KMS-11 (cell line): ENCODE results near the gene OBSCN.

ENCODE experiments used
- H2AFZ ChIP-seq: fragments of 200-600 bp; sonication (generic); 2 replicates; pipeline ENCODE4 v1.6.1; 2016; ENCODE audit warnings: antibody characterized with exemption, mixed run types, low read depth
- H3K27ac ChIP-seq: fragments of 200-600 bp; sonication (generic); 2 replicates; pipeline ENCODE4 v1.6.1; 2016; ENCODE audit warnings: mild to moderate bottlenecking, mixed run types
- H3K27me3 ChIP-seq: fragments of 200-600 bp; sonication (generic); 2 replicates; pipeline ENCODE4 v1.6.1; 2017; ENCODE audit warnings: mild to moderate bottlenecking, low read depth, mixed run types, moderate library complexity; ENCODE audit not compliant: insufficient read depth
- H3K36me3 ChIP-seq: fragments of 200-600 bp; sonication (generic); 2 replicates; pipeline ENCODE4 v1.6.1; 2017; ENCODE audit warnings: mild to moderate bottlenecking, mixed run types; ENCODE audit not compliant: insufficient read depth
- H3K4me1 ChIP-seq: fragments of 200-600 bp; sonication (generic); 2 replicates; pipeline ENCODE4 v1.6.1; 2016; ENCODE audit warnings: mild to moderate bottlenecking, low read depth, mixed run types; ENCODE audit not compliant: poor library complexity, severe bottlenecking
- H3K4me2 ChIP-seq: fragments of 200-600 bp; sonication (generic); 2 replicates; pipeline ENCODE4 v1.7.0; 2016; ENCODE audit warnings: mild to moderate bottlenecking, mixed run types
- H3K4me3 ChIP-seq: fragments of 200-600 bp; sonication (generic); IDR thresholded peaks from 2 replicates; pipeline ENCODE4 v1.6.1; 2017; ENCODE audit warnings: low read depth, low read length, mixed read lengths; ENCODE audit not compliant: insufficient read depth
- H3K79me2 ChIP-seq: fragments of 200-600 bp; sonication (generic); 2 replicates; pipeline ENCODE4 v1.6.1; 2016; ENCODE audit warnings: low read depth, mixed run types; ENCODE audit not compliant: insufficient read depth
- H3K9ac ChIP-seq: fragments of 200-600 bp; sonication (generic); 2 replicates; pipeline ENCODE4 v1.6.1; 2016; ENCODE audit warnings: mild to moderate bottlenecking, mixed run types
- H4K20me1 ChIP-seq: fragments of 200-600 bp; sonication (generic); 2 replicates; pipeline ENCODE4 v1.6.1; 2016; ENCODE audit warnings: mild to moderate bottlenecking, mixed run types; ENCODE audit not compliant: insufficient read depth
- TF ChIP-seq, protein P1 (sequence below): fragments of 200-600 bp; sonication (generic); conservative IDR thresholded peaks from 2 replicates; pipeline ENCODE4 v1.6.1; 2017; ENCODE audit warnings: low read depth, mild to moderate bottlenecking, antibody characterized with exemption, low read length, moderate library complexity, mixed read lengths

OBSCN gene

DNA sequence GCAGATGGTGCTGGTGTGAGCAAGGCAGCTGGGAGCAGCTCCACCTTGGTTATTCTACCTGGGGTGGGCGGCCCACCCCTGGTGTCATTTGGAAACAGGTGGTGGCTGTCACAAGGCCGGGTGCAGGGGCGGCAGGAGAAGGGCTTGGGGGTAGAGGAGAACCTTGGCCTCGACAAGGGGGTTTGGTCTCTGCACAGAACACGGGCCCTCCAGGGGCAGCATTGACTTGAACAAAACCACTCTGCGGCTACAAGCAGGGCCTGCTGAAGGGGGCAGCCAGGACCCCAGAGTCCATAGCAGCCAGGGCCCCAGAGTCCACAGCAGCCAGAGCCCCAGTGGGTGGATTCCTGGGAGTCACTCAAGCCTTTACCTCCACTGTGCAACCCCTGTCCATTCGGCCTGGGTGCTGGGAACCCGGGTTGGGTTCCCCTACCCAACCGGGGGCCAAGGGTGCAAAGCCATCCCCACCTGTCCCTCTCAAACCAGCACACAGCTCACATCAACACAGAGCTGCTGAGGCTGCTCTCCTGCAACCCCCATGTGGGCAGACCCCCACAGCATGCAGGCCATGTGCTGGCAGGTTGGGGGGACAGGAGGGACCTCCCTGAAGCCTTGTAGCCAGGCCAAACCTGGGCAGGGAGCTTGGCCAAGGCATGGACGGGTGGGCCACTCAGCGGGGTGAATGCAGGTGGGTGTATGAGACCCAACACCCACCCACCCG is 191.1 kb downstream of the OBSCN start:
- Histone ChIP-seq H3K4me1 (peaks cover under 1% of the 10 kb centered on the region), H3K27ac (no peak overlapping the region), H3K9ac (no peak overlapping the region), H3K4me3 (no peak overlapping the region), H2AFZ (no peak overlapping the region), H3K79me2 (peaks cover 15% of the 10 kb centered on the region; the same call in 1 of the 2 replicates), H3K36me3 (no peaks in the 10 kb centered on the region), H3K27me3 (no peaks in the 10 kb centered on the region), H4K20me1 (peaks cover 3% of the 10 kb centered on the region; the same call in 1 of the 2 replicates), H3K4me2 (no peak overlapping the region)
- TF ChIP-seq, protein P1, sequence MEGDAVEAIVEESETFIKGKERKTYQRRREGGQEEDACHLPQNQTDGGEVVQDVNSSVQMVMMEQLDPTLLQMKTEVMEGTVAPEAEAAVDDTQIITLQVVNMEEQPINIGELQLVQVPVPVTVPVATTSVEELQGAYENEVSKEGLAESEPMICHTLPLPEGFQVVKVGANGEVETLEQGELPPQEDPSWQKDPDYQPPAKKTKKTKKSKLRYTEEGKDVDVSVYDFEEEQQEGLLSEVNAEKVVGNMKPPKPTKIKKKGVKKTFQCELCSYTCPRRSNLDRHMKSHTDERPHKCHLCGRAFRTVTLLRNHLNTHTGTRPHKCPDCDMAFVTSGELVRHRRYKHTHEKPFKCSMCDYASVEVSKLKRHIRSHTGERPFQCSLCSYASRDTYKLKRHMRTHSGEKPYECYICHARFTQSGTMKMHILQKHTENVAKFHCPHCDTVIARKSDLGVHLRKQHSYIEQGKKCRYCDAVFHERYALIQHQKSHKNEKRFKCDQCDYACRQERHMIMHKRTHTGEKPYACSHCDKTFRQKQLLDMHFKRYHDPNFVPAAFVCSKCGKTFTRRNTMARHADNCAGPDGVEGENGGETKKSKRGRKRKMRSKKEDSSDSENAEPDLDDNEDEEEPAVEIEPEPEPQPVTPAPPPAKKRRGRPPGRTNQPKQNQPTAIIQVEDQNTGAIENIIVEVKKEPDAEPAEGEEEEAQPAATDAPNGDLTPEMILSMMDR, result no peak

GRCh38 chr1:228399531-228400236 is 191.8 kb downstream of the OBSCN start:
- H3K4me2 ChIP-seq, result no peak overlapping the region
- H4K20me1 ChIP-seq, result peaks cover 3% of the 10 kb centered on the region
- peaks cover 8% of the 10 kb centered on the region for H3K4me1 ChIP-seq
- peaks cover 23% of the 10 kb centered on the region for H3K79me2 ChIP-seq
- H3K27ac ChIP-seq, result no peak overlapping the region
- no peak overlapping the region for H3K9ac ChIP-seq
- H2AFZ ChIP-seq, result no peak overlapping the region
- no peaks in the 10 kb centered on the region for H3K27me3 ChIP-seq
- H3K36me3 ChIP-seq, result no peaks in the 10 kb centered on the region; the same call in 1 of the 2 replicates
- no peak overlapping the region for H3K4me3 ChIP-seq
- TF ChIP-seq, protein P1, result no peak

GRCh38 chr1:228400237-228400651 is 192.4 kb downstream of the OBSCN start:
- no peaks in the 10 kb centered on the region; the same call in 1 of the 2 replicates for H3K36me3 ChIP-seq
- peaks cover 28% of the 10 kb centered on the region for H3K79me2 ChIP-seq
- no peak overlapping the region for H2AFZ ChIP-seq
- no peaks in the 10 kb centered on the region for H3K27me3 ChIP-seq
- H3K4me3 ChIP-seq, result no peak overlapping the region
- TF ChIP-seq, protein P1, result no peak
- H3K27ac ChIP-seq, result no peak overlapping the region
- peaks cover 14% of the 10 kb centered on the region for H3K4me1 ChIP-seq
- peaks cover 3% of the 10 kb centered on the region for H4K20me1 ChIP-seq
- H3K4me2 ChIP-seq, result no peak overlapping the region
- H3K9ac ChIP-seq, result no peak overlapping the region

DNA sequence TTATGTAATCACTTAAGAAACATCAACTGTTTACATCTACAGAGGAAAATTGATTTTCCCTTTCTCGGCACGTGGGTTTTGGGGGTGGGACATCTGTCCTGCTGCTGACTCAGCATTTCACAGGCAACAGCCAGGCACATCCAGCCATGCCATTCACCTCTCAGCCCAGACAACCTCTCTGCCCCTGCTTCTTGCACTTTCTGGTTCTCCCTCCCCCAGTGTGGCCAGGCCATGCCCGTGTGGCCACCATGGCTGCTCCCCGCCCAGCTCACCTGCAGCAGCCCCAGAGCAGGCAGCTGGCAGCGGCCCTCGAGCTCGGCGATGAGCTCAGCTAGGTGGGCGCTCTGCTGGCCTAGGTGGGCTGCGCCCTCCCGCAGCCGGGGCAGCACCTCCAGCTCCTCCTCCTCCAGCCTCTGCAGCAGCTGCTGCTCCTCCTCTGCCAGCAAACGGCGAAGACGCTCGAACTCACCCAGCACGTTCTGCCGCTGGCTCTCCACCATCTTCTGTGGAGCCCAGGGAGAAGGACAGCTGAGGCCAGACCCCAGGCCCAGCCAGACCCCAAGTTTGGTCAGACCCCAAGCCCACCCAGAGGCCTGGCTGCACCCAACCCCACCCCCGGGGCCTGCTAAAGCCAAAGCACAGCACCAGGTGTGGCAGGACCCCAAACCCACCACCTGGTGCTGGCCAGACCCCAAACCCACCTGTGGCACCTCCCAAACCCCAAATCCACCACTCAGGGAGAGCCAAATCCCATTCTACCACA is 193.0 kb downstream of the OBSCN start:
- Histone ChIP-seq H3K79me2 (peaks cover 35% of the 10 kb centered on the region), H4K20me1 (peaks cover 3% of the 10 kb centered on the region), H3K9ac (no peak overlapping the region), H2AFZ (no peak overlapping the region), H3K4me1 (peaks cover 14% of the 10 kb centered on the region), H3K36me3 (no peaks in the 10 kb centered on the region; the same call in 1 of the 2 replicates), H3K27me3 (no peaks in the 10 kb centered on the region), H3K27ac (no peak overlapping the region), H3K4me2 (no peak overlapping the region), H3K4me3 (no peak overlapping the region)
- TF ChIP-seq, protein P1, result no peak
